SK-N-SH (cell line): ENCODE results near the gene CTNND1. TPM values are rescaled to one million over a fixed set of nuclear protein-coding genes. Genes with fewer than 3 reads are reported as not detected.

ENCODE experiments used
- CTCF ChIA-PET: fragments of 300-600, 350-600 bp; formaldehyde crosslinking; extraction: SDS; loops from one replicate; lab custom pipeline; 2021; lab: Yijun Ruan, JAX
- POLR2A ChIA-PET: fragments of 350-600 bp; sonication (Branson Sonifier 250); formaldehyde crosslinking; extraction: SDS; loops from one replicate; lab custom pipeline; 2020; ENCODE audit warnings: antibody characterized with exemption, inconsistent platforms; lab: Yijun Ruan, JAX
- DNase-seq: peaks from one replicate; pipeline ENCODE4 v3.0.0; 2012
- H2AFZ ChIP-seq: fragments of 200-600 bp; sonication (generic); 2 replicates; pipeline ENCODE4 v1.8.1; 2016; ENCODE audit warnings: antibody characterized with exemption, mild to moderate bottlenecking, low read depth
- H3F3A ChIP-seq: fragments of 200-600 bp; sonication (generic); replicated peaks from 2 replicates; pipeline ENCODE3; 2016; ENCODE audit warnings: antibody characterized with exemption, mild to moderate bottlenecking; ENCODE audit not compliant: insufficient read depth
- H3K27ac ChIP-seq, 2 experiments: fragments of 200-500 bp in 1 of 2; fragments of 200-600 bp in 1 of 2; sonication (Bioruptor generic) in 1 of 2; sonication (generic), shearing (Covaris generic) in 1 of 2; 2 replicates each; pipeline versions ENCODE4 v1.5.1 to v1.6.1; 2014 to 2016; ENCODE audit warnings: low read depth in 2 of 2, inconsistent platforms in 1 of 2, low read length in 1 of 2, mild to moderate bottlenecking in 1 of 2, mixed read lengths in 1 of 2
- H3K27me3 ChIP-seq: fragments of 200-600 bp; sonication (generic), shearing (Covaris generic); 2 replicates; pipeline ENCODE4 v1.6.1; 2016; ENCODE audit warnings: mixed run types; ENCODE audit not compliant: insufficient read depth
- H3K36me3 ChIP-seq, 2 experiments: fragments of 200-500 bp in 1 of 2; fragments of 200-600 bp in 1 of 2; sonication (Bioruptor generic) in 1 of 2; sonication (generic) in 1 of 2; replicated peaks in 1 of 2; 2 replicates each; pipeline versions ENCODE3 to v1.5.1; 2014 to 2016; ENCODE audit warnings: low read length in 1 of 2, mild to moderate bottlenecking in 1 of 2; ENCODE audit not compliant: insufficient read depth in 2 of 2, control insufficient read depth in 1 of 2
- H3K4me1 ChIP-seq, 2 experiments: fragments of 200-500 bp in 1 of 2; fragments of 200-600 bp in 1 of 2; sonication (Bioruptor generic) in 1 of 2; sonication (generic), shearing (Covaris generic) in 1 of 2; 2 replicates each; pipeline versions ENCODE4 v1.5.1 to v1.6.1; 2014 to 2016; ENCODE audit warnings: low read depth in 1 of 2, low read length in 1 of 2, mixed run types in 1 of 2; ENCODE audit not compliant: insufficient read depth in 2 of 2, control insufficient read depth in 1 of 2
- H3K4me2 ChIP-seq: fragments of 200-600 bp; sonication (generic), shearing (Covaris generic); 2 replicates; pipeline ENCODE4 v1.6.1; 2017; ENCODE audit warnings: mixed run types
- H3K4me3 ChIP-seq, 2 experiments: fragments of 200-500 bp in 1 of 2; fragments of 200-600 bp in 1 of 2; sonication (Bioruptor generic) in 1 of 2; sonication (generic), shearing (Covaris generic) in 1 of 2; 2 replicates each; pipeline versions ENCODE4 v1.5.1 to v1.8.1; 2014 to 2016; ENCODE audit warnings: low read depth in 2 of 2, inconsistent platforms in 1 of 2, low read length in 1 of 2, mild to moderate bottlenecking in 1 of 2, mixed read lengths in 1 of 2, moderate library complexity in 1 of 2
- H3K79me2 ChIP-seq: fragments of 200-600 bp; sonication (generic); 2 replicates; pipeline ENCODE4 v1.8.1; 2017; ENCODE audit warnings: mild to moderate bottlenecking; ENCODE audit not compliant: insufficient read depth
- H3K9ac ChIP-seq: fragments of 200-600 bp; sonication (generic); 2 replicates; pipeline ENCODE4 v1.6.1; 2017; ENCODE audit warnings: mixed run types
- H3K9me2 ChIP-seq: fragments of 200-600 bp; sonication (generic); 2 replicates; pipeline ENCODE4 v1.6.1; 2017; ENCODE audit warnings: mixed run types
- H3K9me3 ChIP-seq: fragments of 200-600 bp; sonication (generic); 2 replicates; pipeline ENCODE4 v1.6.1; 2017; ENCODE audit warnings: mixed run types, mild to moderate bottlenecking, moderate library complexity
- H4K20me1 ChIP-seq: fragments of 200-600 bp; sonication (generic); 2 replicates; pipeline ENCODE4 v1.6.1; 2017; ENCODE audit warnings: mild to moderate bottlenecking, mixed run types; ENCODE audit not compliant: insufficient read depth
- CTCF ChIP-seq: fragments of 200-600 bp; sonication (generic); IDR thresholded peaks from 2 replicates; pipeline ENCODE4 v1.6.1; 2017; ENCODE audit warnings: antibody characterized with exemption, mild to moderate bottlenecking, moderate library complexity
- EP300 ChIP-seq, 2 experiments: IDR thresholded peaks; 2 replicates each; pipeline versions ENCODE4 v1.4.0 to v1.6.1; 2012; ENCODE audit warnings: borderline replicate concordance in 1 of 2, low read depth in 1 of 2, low read length in 1 of 2
- FOXJ3 ChIP-seq: sonication (generic); formaldehyde crosslinking; IDR thresholded peaks from 2 replicates; pipeline ENCODE4 v1.5.1; 2020; ENCODE audit warnings: mild to moderate bottlenecking, missing genetic modification reagents
- GABPA ChIP-seq: IDR thresholded peaks from 2 replicates; pipeline ENCODE4 v1.4.0; 2012; ENCODE audit warnings: low read depth, mild to moderate bottlenecking
- MEF2A ChIP-seq: IDR thresholded peaks from 2 replicates; pipeline ENCODE4 v1.4.0; 2012; ENCODE audit warnings: low read depth, borderline replicate concordance
- MXI1 ChIP-seq: IDR thresholded peaks from 2 replicates; pipeline ENCODE4 v1.6.1; 2012; ENCODE audit warnings: mild to moderate bottlenecking, low read depth, low read length, improper control_type of control experiment
- NFIC ChIP-seq: IDR thresholded peaks from 2 replicates; pipeline ENCODE4 v1.4.0; 2012; ENCODE audit warnings: borderline replicate concordance
- RFX5 ChIP-seq: IDR thresholded peaks from 2 replicates; pipeline ENCODE4 v1.6.1; 2012; ENCODE audit warnings: mild to moderate bottlenecking, improper control_type of control experiment, low read length
- SIN3A ChIP-seq: IDR thresholded peaks from 2 replicates; pipeline ENCODE4 v1.6.1; 2012; ENCODE audit warnings: low read depth, mild to moderate bottlenecking, low read length, moderate library complexity, borderline replicate concordance
- TAF1 ChIP-seq: IDR thresholded peaks from 2 replicates; pipeline ENCODE4 v1.6.1; 2012; ENCODE audit warnings: low read depth, mild to moderate bottlenecking, low read length, moderate library complexity, borderline replicate concordance
- TCF12 ChIP-seq: IDR thresholded peaks from 2 replicates; pipeline ENCODE4 v1.4.0; 2012
- WGBS: methylation state at CpG from one replicate; pipeline ENCODE4 v1.1.6; 2017; ENCODE audit warnings: low lambda C conversion rate; 5-methylcytosine and 5-hydroxymethylcytosine counted together
- polyA plus RNA-seq, 3 experiments: library from polyadenylated mRNA; depleted of rRNA; stranded (reverse); fragments of >200 nt; gene quantifications; 2 replicates each; pipeline ENCODE4 v1.2.3, GENCODE V29; 2012
- small RNA-seq, 7 experiments: library from RNA; depleted of rRNA; stranded (forward); fragments of <200 nt; gene quantifications; one replicate each; pipeline ENCODE3, GENCODE V24; 2012
- TF ChIP-seq, protein P1 (sequence below): fragments of 150-350 bp; IDR thresholded peaks from 2 replicates; pipeline ENCODE4 v1.6.1; 2016; ENCODE audit warnings: mild to moderate bottlenecking, low read depth, low read length

The CTNND1 gene
- polyA plus RNA-seq, 1 of the 3 experiments (the other 2 are of a cell fraction) = 39.4 TPM

DNA sequence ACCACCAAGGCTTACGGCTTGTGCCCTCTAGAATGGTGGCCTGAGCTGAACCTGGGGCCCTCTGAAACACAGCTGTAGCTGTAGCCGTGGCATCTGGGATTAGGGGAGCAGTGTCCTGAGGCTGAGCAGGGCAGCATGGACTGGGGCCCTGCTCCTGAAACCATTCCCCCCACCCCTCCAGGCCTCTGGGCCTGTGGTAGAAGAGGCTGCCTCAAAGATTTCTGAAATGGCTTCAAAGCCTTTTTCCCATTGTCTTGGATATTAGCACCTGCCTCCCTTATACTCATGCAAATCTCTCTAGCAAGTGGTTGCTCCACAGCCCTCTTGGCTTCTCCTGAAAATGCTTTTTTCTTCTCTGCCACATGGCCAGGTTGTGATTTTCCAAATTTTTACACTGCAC lies 106.9 kb downstream of the CTNND1 start:
- Histone ChIP-seq H4K20me1 (no peaks in the 10 kb centered on the region), H3F3A (no peaks in the 10 kb centered on the region), H3K4me2 (no peak overlapping the region), H3K27ac (no peak overlapping the region), H3K27me3 (peaks cover 5% of the 10 kb centered on the region; the same call in 1 of the 2 replicates), H2AFZ (no peak overlapping the region), H3K9ac (no peak overlapping the region), H3K36me3 (no peaks in the 10 kb centered on the region), H3K9me3 (no peaks in the 10 kb centered on the region), H3K4me3 (no peak overlapping the region), H3K4me1 (no peaks in the 10 kb centered on the region; a peak in 1 of 4 replicates), H3K9me2 (no peaks in the 10 kb centered on the region), H3K79me2 (no peaks in the 10 kb centered on the region)
- WGBS = no CpG with 5 or more reads among the region's 2 CpGs
- no peak for DNase-seq
- ChIA-PET POLR2A (no interaction called here), CTCF (no interaction called here)
- no peak for TF ChIP-seq FOXJ3
- TF ChIP-seq GABPA = no peak
- TF ChIP-seq SIN3A = no peak
- TF ChIP-seq, protein P1, sequence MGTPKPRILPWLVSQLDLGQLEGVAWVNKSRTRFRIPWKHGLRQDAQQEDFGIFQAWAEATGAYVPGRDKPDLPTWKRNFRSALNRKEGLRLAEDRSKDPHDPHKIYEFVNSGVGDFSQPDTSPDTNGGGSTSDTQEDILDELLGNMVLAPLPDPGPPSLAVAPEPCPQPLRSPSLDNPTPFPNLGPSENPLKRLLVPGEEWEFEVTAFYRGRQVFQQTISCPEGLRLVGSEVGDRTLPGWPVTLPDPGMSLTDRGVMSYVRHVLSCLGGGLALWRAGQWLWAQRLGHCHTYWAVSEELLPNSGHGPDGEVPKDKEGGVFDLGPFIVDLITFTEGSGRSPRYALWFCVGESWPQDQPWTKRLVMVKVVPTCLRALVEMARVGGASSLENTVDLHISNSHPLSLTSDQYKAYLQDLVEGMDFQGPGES = no peak
- TF ChIP-seq CTCF = no peak
- TF ChIP-seq NFIC = no peak
- TF ChIP-seq MEF2A = no peak
- no peak for TF ChIP-seq EP300 (IDR thresholded peaks at IDR 0.05; ENCODE audit: borderline replicate concordance in 1 of 2, low read depth in 1 of 2, low read length in 1 of 2)
- no peak for TF ChIP-seq RFX5
- no peak for TF ChIP-seq TCF12
- no peak for TF ChIP-seq MXI1
- no peak for TF ChIP-seq TAF1

Small RNA genes within 50 kb of the gene (small RNA-seq; reads per million reads assigned to genes)
- 0 to 0.21 (median 0) reads per million in 7 experiments for gene AP001931.1
- gene TMX2-CTNND1 = 0 reads per million in 7 experiments

Other genes starting within 250 kb of the CTNND1 start
- gene SLC43A1, start 246.1 kb upstream of the CTNND1 start, polyA plus RNA-seq (2012; rRNA removed) = 3.7 and 4.4 TPM in 2 replicates
- gene TIMM10, start 231.0 kb upstream of the CTNND1 start, polyA plus RNA-seq (2012; rRNA removed) = 179 and 189 TPM in 2 replicates
- gene SMTNL1, start 224.2 kb upstream of the CTNND1 start, polyA plus RNA-seq (2012; rRNA removed) = not detected in 2 replicates
- gene UBE2L6, start 194.1 kb upstream of the CTNND1 start, polyA plus RNA-seq (2012; rRNA removed) = 65.9 and 77.0 TPM in 2 replicates
- gene SERPING1, start 164.1 kb upstream of the CTNND1 start, polyA plus RNA-seq (2012; rRNA removed) = 1.9 and 4.5 TPM in 2 replicates
- gene YPEL4, start 111.9 kb upstream of the CTNND1 start, polyA plus RNA-seq (2012; rRNA removed) = 2.3 and 2.4 TPM in 2 replicates
- 18.1 and 25.8 TPM in 2 replicates for gene CLP1, start 104.0 kb upstream of the CTNND1 start, polyA plus RNA-seq (2012; rRNA removed)
- gene ZDHHC5, start 93.7 kb upstream of the CTNND1 start, polyA plus RNA-seq (2012; rRNA removed) = 46.6 and 54.8 TPM in 2 replicates
- gene MED19, start 49.6 kb upstream of the CTNND1 start, polyA plus RNA-seq (2012; rRNA removed) = 35.2 and 38.7 TPM in 2 replicates
- 88.6 and 94.6 TPM in 2 replicates for gene TMX2, start 49.2 kb upstream of the CTNND1 start, polyA plus RNA-seq (2012; rRNA removed)
- gene SELENOH, start 20.3 kb upstream of the CTNND1 start, polyA plus RNA-seq (2012; rRNA removed) = 291 and 333 TPM in 2 replicates
- gene BTBD18, start 10.0 kb upstream of the CTNND1 start, polyA plus RNA-seq (2012; rRNA removed) = not detected in 2 replicates